GM19397 (cell line): ENCODE results near the gene DSE.
A peak's percentile ranks its signal among the peaks of the same experiment; 100 is the strongest.
"Not testable (repeated sequence)": the region's sequence is repeated elsewhere in the genome, so short reads cannot be mapped to it uniquely, and the experiment has no call there.

ENCODE experiments used
- ATAC-seq: cut with Tn5 transposase; IDR thresholded peaks from one replicate; pipeline ENCODE4 v1.9.1; 2021; ENCODE audit warnings: mild to moderate bottlenecking, moderate library complexity; ENCODE audit not compliant: unreplicated experiment

Gene DSE

DNA sequence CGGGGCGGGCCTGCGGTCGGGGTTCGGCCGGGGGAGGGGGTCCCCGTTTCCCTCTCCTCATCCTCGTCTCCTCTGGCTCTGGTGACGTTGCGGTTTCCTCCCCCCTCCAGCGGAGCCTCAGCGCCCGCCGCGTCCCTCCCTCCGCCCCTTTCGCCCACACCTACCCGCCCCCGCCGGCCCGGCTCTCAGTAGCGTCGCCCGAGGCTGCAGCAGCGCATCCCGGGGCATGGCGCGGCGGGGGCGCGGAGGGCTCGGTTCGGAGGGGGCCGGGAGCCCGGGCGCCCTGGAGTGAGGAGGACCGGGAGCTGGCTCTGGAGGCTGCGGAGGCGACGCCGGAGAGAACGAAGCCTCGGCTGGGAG lies at the start of gene DSE:
DSE (plus strand) TSS at position 188 of the 360 bp plus-strand sequence. CDS start 28,304 bp downstream, outside the sequence.
- peak; percentile 86 for ATAC-seq

DNA sequence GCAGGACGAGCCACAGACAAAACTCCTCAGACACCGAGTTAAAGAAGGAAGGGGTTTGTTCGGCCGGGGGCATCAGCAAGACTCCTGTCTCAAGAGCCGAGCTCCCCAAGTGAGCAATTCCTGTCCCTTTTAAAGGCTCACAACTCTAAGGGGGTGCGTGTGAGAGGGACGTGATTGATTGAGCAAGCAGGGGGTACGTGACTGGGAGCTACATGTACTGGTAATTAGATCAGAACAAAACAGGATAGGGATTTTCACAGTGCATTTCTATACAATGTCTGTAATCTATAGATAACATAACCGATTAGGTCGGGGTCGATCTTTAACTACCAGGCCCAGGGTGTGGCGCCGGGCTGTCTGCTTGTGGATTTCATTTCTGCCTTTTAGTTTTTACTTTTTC lies 48.8 kb upstream of the DSE start:
- ATAC-seq: not testable (repeated sequence)

DNA sequence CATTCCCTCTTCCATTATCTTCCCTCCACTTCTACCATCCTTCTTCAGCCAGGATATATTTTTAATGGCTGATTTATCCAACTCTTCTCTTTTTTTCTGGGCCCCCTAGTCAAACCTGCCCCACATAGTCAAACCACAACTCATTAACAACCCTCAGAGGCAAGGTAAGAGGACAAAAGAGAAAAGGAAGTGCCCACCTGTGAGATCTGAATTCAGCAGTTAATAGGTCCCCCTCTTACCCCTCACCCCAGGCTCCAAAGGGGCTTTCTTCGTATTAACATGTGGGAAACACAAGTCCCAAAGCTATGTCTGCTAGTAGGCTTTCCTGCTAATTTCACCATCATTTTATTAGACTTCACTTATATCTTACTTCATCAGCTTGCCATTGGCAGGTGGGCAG lies 46.9 kb upstream of the DSE start:
- ATAC-seq: no peak

DNA sequence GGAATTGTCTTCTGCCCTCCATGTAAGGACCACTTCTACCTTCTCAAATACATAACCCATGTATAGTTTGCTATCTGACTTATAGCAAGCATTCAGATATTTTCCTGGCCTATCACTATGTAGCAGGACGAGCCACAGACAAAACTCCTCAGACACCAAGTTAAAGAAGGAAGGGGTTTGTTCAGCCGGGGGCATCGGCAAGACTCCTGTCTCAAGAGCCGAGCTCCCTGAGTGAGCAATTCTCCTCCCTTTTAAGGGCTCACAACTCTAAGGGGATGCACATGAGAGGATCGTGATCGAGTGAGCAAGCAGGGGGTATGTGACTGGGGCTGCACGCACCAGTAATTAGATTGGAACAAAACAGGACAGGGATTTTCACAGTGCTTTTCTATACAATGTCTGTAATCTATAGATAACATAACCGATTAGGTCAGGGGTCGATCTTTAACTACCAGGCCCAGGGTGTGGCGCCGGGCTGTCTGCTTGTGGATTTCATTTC lies 45.1 kb upstream of the DSE start:
- not testable (repeated sequence) for ATAC-seq

DNA sequence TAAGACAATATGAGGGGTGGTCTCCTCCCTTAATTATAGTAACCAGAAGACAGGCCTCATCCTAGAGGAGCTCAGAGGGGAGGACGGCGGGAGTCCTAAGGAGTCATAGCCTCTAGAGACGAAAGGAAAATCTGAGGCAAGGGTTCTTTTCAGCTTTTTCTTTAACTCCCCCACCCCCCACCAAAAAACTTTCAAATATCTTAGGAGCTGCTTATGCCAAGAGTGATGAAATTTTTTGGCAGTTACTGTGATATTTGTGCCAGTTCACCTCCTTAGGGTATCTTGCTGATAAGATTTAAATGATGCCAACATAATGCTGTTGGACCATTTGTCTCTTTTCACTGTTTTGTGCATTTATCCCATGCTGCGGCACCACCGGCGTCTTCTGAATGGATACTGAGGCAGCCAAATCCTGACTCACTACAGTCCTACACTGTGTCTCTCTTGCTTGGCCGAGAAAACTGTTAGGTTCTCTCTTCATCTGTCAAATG lies 44.5 kb upstream of the DSE start:
- ATAC-seq: no peak

DNA sequence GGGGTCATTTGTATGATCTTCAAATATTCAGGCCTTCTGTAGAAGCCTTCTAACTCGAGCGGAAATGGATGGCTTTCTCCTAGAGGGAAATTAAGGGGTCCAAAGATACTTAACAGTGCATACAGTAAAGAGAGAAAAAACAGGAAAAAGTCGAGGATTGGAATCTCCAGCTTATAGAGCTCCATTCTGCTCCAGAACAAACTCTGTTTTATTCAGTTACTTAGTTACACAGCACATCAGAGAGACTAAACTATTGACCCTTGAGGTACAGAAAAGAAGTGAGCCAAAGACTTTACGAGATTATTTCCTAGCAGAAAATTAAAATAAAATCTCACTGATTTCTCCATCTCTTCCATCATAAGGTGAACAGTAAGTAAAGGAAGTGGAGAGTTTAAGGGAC lies 43.8 kb upstream of the DSE start:
- no peak for ATAC-seq

DNA sequence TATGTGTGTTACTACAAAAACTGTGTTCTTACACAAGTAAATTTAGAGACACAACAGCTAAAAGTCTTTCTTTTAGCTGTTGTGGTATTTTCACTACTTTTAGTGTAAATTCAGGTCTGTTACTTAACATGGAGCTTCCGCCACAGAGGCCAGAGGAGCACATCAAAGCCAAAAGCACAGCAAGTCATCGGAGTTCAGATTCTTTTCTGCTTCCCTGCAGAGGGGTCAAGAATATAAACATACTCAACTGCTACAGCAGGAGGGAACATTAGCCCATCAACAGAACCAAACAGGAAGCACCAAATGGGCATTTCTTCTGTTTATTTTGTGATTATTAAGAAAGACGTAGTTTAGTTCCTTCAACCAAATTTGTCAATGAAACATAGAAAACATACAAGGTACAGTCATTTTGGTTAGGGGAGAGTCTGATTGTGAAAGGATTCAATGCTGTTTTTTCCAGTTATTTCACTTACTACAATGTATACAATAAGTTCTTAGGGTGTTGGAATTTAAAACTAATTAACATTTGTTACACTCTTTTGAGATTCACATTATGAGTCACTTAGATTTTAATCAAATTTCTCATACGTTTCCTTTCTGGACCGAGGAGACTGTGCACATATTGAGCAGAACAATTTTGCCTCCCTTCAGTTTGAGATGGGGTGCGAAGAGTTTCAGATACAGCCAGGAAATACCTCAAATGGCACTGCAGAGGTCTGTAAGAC lies 42.8 kb upstream of the DSE start:
- no peak for ATAC-seq

DNA sequence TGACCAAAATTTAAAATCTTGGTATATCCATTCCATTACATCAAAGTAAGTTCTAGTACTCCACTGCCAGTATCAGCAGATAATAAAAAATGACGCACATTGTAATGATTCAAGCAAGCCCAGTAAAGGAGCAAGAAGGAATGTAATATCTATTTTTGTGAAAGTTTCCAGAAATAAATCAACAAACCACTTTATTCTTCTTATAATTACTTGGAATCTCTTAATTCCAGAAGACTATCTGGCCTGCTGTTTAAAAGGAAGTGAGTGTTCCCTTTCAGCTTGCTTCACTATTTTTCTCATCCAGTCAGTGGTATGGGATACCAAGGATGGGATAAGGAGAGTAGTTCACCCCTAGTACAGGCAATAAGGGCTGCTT lies 42.2 kb upstream of the DSE start:
- ATAC-seq: no peak

DNA sequence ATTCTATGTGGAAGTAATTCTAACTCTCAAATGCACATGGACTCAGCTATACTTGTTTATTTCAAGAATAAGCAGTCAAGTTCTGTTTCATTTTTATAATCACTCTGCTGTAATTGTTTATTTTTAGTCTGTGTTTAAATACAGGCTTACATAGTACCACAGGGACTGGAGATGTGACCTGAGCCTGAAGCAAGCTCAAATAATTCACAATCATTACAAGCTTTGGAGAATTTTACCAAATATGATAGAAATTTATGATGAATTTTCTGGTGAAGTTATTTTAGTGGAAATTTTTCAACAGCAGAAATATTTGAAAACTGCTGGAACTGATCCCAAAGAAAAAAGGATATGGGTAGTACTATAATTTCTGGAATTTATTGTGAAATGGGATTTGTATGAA lies 41.6 kb upstream of the DSE start:
- no peak for ATAC-seq

DNA sequence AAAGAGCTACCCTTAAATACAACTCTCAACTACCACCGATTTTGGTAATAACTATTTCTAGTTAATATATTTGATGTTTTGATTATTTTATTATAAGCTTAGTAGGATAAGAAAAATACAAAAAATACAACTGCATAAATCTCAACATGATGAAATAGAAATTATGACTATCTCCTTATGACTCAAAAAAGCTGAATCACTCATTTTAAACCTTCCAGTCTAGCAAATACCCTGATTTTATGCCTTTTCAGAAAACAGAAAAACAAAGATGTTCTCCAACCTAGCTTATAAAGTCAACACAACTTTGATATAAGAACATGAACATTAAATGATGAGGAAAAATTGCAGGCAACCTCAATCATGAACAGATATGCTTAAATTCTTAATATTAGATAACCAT lies 40.2 kb upstream of the DSE start:
- ATAC-seq: no peak

DNA sequence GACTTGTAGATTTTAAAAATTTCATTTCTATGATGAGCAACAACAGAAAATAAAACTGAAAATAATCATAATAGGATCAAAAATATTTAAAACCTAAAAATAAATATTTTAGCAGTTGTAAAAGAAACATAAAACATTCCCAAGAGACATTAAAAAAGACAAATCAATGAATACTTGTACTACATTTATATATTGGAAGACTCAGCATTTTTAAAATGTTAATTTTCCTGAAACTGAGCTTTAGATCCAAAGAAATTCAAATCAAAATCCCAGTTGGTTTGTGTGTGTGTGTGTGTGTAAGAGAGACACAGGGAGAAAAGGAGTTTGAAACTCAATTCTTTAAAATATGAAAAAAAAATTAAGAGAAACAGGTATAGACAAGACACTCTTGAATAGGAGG lies 38.7 kb upstream of the DSE start:
- no peak for ATAC-seq

DNA sequence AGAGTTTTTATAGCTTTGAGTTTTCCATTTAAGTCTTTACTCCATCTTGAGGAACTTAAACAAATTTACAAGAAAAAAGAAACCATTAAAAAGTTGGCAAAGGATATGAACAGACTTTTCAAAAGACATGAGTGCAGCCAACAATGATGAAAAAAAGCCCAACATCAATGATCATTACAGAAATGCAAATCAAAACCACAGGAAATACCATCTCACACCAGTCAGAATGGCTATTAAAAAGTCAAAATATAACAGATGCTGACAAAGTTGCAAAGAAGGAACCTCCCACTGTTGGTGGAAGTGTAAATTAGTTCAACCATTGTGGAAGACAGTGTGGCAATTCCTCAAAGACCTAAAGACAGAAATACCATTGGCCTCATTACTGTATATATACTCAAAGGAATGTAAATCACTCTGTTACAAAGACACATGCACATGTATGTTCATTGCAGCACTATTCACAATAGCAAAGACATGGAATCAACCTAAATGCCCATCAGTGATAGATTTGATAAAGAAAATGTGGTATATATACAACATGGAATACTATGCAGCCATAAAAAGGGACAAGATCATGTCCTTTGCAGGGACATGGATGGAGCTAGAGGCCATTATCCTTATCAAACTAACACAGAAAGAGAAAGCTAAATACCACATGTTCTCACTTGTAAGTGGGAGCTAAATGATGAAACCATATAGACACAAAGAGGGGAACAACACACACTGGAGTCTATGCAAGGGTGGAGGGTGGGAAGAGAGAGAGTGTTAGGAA lies 35.9 kb upstream of the DSE start:
- not testable (repeated sequence) for ATAC-seq

DNA sequence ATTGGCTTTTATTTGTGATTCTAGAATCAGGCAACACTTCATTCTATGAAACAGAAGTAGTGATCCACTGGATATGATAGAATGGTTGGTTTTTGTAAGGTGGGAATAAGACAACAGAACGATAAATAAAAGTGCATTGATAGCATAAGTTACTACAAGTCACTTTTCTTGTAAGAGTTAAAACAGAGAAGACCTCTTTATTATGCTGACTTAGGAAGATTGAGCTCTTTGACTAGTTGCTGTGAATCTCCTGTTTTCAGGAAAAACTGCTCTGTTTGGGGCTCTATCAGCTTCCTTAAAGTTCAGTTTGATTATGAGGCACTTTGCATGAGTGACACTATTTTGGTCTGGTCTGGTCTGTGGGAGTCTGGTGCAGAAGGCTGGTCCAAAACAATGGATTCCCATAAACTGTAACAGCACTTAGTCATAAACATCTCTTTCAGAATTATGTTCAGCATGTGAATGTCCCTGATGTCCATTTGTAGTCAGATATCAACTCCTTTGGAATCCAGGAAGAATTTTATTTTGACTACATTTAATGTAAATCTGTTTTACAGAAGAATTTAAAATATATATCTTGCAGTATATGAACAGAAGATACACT lies 35.0 kb upstream of the DSE start:
- no peak for ATAC-seq

DNA sequence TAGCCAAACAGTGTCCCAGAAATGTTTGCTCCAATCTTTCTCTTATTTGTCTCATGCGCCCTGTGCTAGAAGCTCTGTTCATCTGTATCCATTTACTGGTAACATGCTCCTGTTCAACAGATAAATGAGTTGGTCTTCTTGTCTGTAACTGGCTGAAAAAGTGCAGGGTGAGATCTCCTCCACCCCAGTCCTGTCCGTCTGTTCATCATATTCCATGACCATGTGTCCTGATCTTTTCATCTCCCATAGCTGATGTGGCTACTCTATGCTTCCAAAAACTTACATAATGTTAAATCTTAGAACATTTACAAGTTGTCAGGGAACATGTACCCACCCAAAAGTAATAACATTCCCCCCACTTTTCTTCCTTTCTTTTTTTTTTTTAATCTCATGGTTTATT lies 31.8 kb upstream of the DSE start:
- no peak for ATAC-seq

DNA sequence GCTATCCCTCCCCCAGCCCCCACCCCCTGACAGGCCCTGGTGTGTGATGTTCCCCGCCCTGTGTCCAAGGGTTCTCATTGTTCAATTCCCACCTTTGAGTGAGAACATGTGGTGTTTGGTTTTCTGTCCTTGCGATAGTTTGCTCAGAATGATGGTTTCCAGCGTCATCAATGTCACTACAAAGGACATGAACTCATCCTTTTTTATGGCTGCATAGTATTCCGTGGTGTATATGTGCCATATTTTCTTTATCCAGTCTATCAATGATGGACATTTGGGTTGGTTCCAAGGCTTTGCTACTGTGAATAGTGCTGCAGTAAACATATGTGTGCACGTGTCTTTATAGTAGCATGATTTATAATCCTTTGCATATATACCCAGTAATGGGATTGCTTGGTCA lies 30.1 kb upstream of the DSE start:
- not testable (repeated sequence) for ATAC-seq

DNA sequence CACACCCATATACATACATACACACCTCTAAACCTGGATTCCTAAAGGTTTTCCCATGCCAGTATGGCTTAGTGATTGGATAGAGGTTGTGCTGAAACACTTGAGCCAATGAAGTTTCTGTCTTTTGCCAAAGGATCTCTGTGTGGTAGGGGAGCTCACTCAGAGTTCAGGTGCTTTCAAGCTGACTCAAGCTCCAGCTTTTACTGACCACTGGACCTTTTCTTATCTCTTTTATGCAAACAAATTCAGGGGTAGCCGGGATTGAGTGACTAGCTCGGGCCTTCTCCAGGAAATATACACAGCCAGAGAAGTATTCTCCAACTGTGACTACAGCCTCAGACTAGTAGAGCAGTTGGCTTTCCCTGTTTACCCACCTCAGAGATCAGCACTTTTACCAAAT lies 21.5 kb upstream of the DSE start:
- no peak for ATAC-seq

DNA sequence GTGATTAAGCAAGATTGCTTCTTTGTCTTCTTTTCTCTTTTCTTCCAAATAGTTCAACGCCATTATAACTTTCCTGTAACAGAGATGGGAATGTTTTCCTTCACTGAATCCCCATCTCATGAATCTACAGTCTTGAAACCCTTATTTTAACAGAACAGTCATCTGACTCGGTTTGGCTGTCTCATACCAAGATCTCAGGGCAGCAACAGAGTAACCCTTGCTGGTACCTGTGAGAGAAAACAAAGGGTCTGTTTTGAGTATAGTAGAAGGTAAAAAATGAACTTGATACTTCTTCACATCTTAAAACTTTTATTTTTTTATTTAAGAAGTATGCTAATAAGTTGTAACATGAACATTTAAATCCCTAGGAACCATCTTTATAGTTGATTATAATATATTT lies 19.6 kb upstream of the DSE start:
- no peak for ATAC-seq

DNA sequence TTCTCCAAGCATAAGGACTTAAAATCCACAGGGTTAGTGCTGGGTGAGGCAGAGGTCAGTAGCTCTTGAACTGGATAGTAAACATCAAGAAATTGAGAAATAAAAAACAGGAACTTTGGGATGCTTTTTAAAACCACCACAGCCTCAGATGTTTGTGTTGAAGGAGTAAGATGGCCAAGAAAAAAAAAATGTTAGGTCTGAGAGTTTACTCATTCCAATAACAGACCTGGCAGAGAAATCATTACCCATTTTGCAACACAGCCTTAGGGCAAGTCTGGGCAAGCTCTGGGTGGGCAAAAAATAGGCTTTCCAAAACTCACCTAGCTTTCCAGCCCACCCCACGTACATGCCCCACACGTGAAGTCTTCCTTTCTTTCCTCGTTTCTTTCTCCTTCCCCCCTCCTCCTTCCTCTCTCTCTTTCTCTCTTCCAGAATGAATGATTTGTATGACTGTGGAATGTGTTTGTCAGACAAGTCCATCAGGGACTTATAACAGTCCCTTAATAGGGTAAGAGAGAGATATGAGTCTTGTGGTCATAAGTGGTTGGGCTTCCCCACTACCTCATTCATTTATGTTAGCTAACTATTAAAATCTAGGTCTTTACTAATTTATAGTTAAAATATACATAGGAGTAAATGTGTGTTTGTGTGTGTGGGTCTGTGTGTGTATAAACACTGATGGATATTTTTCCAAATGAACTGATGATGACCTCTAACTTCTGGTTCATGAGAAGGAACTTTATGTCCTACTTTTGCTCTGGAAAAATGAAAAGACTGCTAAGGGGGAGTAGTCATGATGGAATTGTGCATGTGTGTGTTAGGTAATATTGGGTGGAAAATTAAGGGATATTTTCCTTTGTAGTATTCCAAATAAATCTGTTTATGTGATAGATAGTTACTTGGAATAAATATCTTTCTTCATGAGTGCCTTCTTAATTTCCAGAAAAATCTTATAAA lies 18.0 kb upstream of the DSE start:
- ATAC-seq: no peak

DNA sequence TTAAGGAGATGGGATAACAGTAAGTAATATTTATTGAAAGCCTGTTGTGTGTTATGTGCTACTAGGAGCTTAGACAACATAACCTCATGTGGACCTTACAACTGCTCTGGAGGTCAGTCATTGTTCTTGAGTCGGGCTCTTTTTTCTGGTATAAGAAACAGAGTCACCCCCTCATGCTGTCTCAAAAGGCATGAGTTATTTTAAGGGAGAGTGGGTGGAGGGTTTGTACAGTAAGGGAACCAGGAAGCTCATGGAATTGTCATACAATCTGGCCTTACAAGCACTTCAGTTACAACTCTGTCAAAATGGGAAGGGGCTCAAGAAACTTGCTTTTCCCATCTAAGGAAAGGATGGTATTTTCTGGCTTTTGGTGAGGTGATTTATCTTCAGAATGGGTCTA lies 16.5 kb upstream of the DSE start:
- no peak for ATAC-seq

DNA sequence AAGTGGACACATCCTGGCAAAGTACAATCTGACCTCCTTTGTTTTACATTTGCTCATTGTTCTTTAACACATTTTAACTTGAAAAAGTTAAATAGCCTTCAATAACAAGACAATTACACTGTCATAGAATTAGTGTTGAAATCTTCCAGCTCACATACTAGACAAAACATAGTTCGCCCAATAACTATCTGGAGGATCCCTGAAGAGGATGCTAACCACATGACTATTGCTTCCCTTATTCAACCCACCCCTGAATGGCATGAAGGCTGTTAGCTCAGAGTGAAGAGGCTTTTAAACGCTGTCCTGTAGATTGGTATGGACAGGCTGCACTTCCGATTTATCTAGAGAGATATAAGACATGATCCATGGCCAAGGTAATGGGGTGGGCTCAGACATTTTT lies 15.0 kb upstream of the DSE start:
- ATAC-seq: no peak

DNA sequence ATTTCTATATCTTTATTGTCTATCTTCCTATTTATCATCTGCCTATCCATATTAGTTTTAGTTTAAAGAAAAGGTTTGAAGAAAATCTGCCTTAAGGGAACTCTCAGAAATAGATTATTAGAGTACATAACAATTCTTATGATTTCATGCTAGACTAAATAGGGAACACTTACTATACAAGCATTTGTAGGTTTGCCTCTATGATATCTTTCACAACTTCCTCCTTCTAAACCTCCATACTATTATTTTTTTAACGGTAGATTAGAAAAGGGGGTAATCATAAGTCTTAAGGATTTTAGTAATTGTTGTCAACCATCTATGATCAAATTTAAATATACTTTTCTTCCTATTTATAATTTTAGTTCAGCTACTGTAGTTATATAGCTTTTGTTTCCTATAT lies 11.6 kb upstream of the DSE start:
- ATAC-seq: no peak
